Progenitor cell of endocrine pancreas (in vitro differentiated cells): Measurements from ENCODE around the gene LLGL1. TPM values are rescaled to one million over a fixed set of nuclear protein-coding genes. Genes with fewer than 3 reads are reported as not detected.

Source experiments
- DNase-seq: peaks from one replicate; pipeline ENCODE4 v3.0.0; 2021; ENCODE audit warnings: low spot score; ENCODE audit not compliant: unreplicated experiment
- H3K27ac Mint-ChIP-seq: 2 replicates; pipeline ENCODE4 v1.8.0; 2021; ENCODE audit warnings: mild to moderate bottlenecking, moderate library complexity, mixed read lengths
- H3K27me3 Mint-ChIP-seq: 2 replicates; pipeline ENCODE4 v1.8.0; 2021; ENCODE audit warnings: mixed read lengths
- H3K36me3 Mint-ChIP-seq: 2 replicates; pipeline ENCODE4 v1.8.0; 2022; ENCODE audit warnings: mixed read lengths; ENCODE audit not compliant: insufficient read depth
- H3K4me1 Mint-ChIP-seq: 2 replicates; pipeline ENCODE4 v1.8.0; 2021; ENCODE audit warnings: low read depth, mixed read lengths
- H3K4me3 Mint-ChIP-seq: 2 replicates; pipeline ENCODE4 v1.8.0; 2021; ENCODE audit warnings: low read depth, mild to moderate bottlenecking, moderate library complexity, mixed read lengths
- H3K9me3 Mint-ChIP-seq: 2 replicates; pipeline ENCODE4 v1.8.0; 2021; ENCODE audit warnings: low read depth, mixed read lengths
- total RNA-seq: library from RNA; stranded (reverse); gene quantifications from 2 replicates; pipeline ENCODE4 v1.2.1, GENCODE V29; 2021
- TF ChIP-seq, protein P1 (sequence below): fragments of 200-600 bp; sonication (generic); IDR thresholded peaks from one replicate; pipeline ENCODE4 v1.5.0; 2021; ENCODE audit warnings: antibody characterized with exemption, mild to moderate bottlenecking; ENCODE audit not compliant: unreplicated experiment

LLGL1 gene
- total RNA-seq, 1 donor from 2014 or later = 76.7 TPM

DNA sequence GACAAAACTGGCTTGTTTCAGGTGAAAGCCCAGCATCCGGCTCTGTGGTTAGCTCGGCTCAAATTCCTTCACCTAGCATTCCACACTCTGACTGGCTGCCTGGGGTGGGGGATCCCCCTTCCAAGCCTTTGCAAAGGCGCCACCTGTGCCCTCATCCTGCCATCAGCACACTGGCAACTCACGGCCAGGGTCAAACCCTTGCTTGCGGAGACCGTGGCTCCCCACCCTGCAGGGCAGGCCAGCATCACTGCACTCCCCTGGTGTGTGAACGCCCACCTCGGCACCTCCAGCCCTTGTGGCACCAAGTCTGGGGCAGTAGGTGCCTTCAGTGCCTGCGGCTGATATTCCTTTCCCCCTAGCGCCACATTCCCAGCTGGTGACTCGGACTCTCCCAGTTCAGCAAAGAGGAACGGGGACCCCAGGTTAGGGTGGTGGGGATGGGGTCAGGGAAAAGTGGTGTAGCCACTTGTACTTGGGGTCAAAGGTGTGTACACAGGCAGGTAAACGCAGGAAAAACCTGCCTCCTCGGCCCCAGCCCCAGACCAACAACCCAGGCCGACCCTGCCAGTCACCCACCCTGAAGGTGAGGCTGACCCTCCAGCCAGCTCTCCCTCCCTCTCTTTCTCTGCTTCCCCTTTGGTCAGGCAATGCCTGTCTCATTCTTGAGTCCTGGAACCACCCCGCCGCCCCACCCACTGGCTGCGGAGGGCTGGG lies 32.0 kb downstream of the LLGL1 start:
- DNase-seq = no peak
- TF ChIP-seq, protein P1, sequence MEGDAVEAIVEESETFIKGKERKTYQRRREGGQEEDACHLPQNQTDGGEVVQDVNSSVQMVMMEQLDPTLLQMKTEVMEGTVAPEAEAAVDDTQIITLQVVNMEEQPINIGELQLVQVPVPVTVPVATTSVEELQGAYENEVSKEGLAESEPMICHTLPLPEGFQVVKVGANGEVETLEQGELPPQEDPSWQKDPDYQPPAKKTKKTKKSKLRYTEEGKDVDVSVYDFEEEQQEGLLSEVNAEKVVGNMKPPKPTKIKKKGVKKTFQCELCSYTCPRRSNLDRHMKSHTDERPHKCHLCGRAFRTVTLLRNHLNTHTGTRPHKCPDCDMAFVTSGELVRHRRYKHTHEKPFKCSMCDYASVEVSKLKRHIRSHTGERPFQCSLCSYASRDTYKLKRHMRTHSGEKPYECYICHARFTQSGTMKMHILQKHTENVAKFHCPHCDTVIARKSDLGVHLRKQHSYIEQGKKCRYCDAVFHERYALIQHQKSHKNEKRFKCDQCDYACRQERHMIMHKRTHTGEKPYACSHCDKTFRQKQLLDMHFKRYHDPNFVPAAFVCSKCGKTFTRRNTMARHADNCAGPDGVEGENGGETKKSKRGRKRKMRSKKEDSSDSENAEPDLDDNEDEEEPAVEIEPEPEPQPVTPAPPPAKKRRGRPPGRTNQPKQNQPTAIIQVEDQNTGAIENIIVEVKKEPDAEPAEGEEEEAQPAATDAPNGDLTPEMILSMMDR = no peak
- H3K36me3 Mint-ChIP-seq = peaks cover 3% of the 10 kb centered on the region
- peak overlapping the region; percentile 99 for H3K27ac Mint-ChIP-seq
- H3K4me1 Mint-ChIP-seq = peaks cover 18% of the 10 kb centered on the region
- H3K4me3 Mint-ChIP-seq = peak overlapping the region; percentile 93
- no peaks in the 10 kb centered on the region for H3K9me3 Mint-ChIP-seq
- no peaks in the 10 kb centered on the region for H3K27me3 Mint-ChIP-seq

DNA sequence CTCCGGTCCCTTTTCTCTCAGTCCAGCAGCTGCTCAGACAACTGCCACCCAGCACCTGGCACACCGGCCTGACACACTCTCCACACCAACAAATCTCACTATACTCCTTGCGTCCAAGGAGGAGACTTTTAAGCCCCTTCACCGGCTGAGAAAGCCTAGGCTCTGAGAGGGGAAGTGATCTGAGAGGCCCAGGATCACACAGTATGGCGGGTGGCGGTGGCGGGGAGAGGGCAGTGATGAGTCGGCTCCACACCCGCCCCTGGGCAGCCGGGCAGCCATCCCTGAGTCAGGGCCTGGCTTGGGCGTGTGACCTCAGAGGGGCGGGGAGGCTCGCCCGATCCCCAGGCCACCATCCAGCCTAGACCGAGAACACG lies 32.5 kb downstream of the LLGL1 start:
- Mint-ChIP-seq H3K4me3 (peak overlapping the region; percentile 93), H3K27ac (peak overlapping the region; percentile 99), H3K36me3 (peaks cover 1% of the 10 kb centered on the region), H3K27me3 (no peaks in the 10 kb centered on the region), H3K4me1 (peaks cover 18% of the 10 kb centered on the region), H3K9me3 (no peaks in the 10 kb centered on the region)
- TF ChIP-seq, protein P1 = no peak
- peak; percentile 41 for DNase-seq

DNA sequence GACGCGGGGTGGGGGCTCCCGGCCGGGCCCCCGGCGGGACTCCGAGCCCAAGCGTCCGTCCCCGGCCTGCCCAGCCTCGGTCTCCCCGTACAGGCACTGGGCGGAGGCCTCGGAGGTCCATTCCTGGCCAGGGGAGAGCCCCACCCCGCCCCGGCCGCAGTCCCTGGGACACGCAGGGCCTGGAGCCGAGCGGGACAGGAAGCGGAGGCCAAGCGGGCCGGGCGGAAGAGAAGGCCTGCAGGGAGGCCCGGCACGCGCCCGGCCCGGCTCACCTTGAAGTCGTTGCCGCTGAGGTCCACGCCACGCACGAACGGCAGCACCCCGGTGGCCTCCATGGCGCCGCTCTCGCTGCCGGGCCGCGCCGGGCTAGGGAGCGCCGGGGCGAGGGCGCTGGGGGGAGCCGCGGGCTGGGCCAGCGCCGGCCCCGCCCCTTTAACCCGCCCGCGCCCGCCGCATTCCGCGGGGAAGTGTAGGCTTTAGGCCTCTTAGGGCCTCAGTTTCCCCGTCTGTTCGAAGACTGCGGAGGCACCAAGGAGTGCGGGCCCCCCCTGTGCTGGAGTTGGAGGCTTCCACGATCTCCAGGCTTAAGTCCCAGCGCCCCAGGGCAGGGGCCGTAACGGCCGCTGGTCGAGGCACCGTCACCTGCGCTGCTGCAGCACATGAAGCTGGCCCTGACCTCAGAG lies 33.1 kb downstream of the LLGL1 start, which contains the start of gene FLII:
FLII (minus strand) TSS at position 383 of the 683 bp plus-strand sequence; CDS start at position 335, 48 bp downstream.
- Mint-ChIP-seq H3K36me3 (peaks cover 3% of the 10 kb centered on the region), H3K4me1 (peaks cover 18% of the 10 kb centered on the region), H3K9me3 (no peaks in the 10 kb centered on the region), H3K4me3 (peak within 1 kb of the TSS; percentile 93), H3K27me3 (no peaks in the 10 kb centered on the region), H3K27ac (peak within 1 kb of the TSS; percentile 99)
- peak; percentile 38 for DNase-seq
- TF ChIP-seq, protein P1 = no peak

DNA sequence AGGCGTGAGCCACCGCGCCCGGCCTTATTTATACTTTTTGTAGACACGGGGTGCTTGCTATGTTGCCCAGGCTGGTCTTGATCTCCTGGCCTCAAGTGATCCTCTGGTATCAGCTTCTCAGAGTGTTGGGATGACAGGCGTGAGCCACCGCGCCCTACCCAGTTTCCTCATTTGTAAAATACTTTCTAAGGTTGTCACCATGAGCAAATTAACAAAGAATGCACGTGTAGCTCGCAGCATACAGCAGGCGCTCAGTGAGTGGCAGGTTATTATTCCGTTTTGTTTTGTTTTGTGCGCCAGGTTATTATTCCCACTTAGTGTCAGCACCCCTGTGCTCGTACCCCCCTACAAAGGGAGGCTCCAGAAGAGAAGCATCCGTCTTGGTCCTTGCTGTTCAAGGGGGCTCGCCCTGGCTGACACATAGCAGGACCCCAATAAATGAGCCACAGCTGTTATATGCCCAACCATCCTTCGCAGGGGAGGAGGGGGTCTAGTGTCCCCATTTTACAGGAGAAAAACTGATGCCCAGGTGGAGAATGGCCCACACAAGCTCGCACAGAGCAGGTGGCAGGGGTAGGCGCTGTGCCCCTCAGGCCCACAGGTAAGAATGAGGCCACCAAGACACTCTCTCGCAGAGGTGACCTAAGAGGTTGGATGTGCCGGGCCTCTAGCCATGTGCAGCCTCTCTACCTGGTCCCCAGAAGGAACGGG lies 34.3 kb downstream of the LLGL1 start:
- Mint-ChIP-seq H3K9me3 (no peaks in the 10 kb centered on the region), H3K27ac (peak overlapping the region; percentile 96), H3K36me3 (peaks cover 3% of the 10 kb centered on the region), H3K4me1 (peaks cover 18% of the 10 kb centered on the region), H3K4me3 (peak overlapping the region; percentile 80), H3K27me3 (no peaks in the 10 kb centered on the region)
- no peak for DNase-seq
- TF ChIP-seq, protein P1 = no peak

DNA sequence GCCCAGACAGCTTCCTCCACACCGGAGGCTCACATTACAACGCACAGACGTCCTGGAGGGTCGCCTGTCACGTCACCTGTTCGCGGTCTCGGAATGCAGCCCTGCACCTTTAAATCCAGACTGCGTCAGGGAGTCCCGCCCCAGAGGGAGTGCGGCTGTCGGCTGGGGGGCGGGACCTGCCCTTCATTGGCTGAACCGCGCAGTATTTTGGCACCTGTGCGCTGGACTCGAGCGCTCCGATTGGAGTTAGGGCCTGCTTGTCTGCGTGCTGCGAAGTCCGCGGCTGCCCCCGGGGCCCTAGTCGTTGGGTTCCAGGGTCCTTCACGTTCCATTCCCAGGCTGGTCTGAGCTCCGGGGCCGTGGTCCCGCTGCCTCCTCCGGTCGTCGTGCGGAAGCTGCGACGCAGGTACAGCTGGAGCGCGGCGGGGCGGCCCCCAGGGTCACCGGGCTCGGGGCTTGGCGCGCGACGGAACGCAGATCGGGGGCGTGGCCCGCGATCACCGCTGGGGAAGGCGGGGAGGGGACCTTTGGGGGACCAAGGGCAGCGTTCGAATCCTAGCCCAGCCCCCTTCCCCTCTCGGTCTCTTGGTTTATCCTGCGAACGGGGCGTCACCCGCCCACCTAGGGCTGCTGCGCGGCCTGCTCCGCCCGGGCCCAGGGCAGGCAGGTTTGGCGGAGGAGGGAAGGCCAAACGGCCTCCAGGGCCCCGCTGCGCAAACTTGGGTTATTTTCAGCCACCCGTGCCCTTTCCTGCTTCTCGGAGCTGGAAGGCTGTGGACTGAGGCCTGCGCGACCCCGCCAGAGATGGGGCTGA lies 35.1 kb downstream of the LLGL1 start, which contains the start of gene MIEF2:
MIEF2 (plus strand) TSS at position 331 of the 814 bp plus-strand sequence. CDS start 2,059 bp downstream, outside the sequence.
- Mint-ChIP-seq H3K4me3 (peak within 1 kb of the TSS; percentile 80), H3K27me3 (no peaks in the 10 kb centered on the region), H3K9me3 (no peaks in the 10 kb centered on the region), H3K4me1 (peaks cover 18% of the 10 kb centered on the region), H3K27ac (peak within 1 kb of the TSS; percentile 96), H3K36me3 (peaks cover 3% of the 10 kb centered on the region)
- peak; percentile 92 for DNase-seq
- TF ChIP-seq, protein P1 = no peak
